Measurements from ENCODE around the gene PCDH9.

DNA sequence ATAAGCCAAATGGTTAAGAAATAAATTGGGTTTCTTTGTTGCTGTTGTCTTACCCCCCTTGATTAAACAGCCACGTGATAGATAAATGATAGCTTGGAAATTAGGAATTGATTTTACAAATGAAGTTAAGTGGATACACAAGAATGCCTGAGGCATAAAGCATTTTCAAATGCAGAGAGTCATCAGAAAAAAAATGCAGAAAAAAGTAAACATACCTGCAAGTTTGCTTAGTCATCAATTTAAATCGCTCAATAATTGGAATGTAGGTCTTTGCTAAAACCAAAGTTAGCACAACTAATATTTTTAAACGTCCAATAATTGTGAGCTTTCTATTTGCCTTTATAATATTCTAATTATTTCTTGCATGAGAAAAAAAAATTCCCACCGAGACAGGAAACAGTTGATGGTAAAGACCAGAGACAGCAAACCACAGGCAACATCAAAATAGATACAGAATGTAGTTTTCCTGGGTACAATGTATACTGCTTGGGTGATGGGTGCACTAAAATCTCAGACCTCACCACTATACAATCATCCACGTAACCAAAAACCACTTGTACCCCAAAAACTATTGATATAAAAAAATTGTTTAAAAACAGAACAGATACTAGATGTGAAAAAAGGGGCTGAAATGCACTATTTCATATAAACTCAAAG, 924.0 kb downstream of the PCDH9 start:
- TF ChIP-seq, protein P1, sequence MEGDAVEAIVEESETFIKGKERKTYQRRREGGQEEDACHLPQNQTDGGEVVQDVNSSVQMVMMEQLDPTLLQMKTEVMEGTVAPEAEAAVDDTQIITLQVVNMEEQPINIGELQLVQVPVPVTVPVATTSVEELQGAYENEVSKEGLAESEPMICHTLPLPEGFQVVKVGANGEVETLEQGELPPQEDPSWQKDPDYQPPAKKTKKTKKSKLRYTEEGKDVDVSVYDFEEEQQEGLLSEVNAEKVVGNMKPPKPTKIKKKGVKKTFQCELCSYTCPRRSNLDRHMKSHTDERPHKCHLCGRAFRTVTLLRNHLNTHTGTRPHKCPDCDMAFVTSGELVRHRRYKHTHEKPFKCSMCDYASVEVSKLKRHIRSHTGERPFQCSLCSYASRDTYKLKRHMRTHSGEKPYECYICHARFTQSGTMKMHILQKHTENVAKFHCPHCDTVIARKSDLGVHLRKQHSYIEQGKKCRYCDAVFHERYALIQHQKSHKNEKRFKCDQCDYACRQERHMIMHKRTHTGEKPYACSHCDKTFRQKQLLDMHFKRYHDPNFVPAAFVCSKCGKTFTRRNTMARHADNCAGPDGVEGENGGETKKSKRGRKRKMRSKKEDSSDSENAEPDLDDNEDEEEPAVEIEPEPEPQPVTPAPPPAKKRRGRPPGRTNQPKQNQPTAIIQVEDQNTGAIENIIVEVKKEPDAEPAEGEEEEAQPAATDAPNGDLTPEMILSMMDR (IDR thresholded peaks at IDR 0.05): no peak
- TF ChIP-seq REST (IDR thresholded peaks at IDR 0.05; ENCODE audit: insufficient read depth in 1 of 2, low read depth in 2 of 2, low read length in 1 of 2) (no peak), POLR2AphosphoS5 (IDR thresholded peaks at IDR 0.05; ENCODE audit: low read depth, low read length) (no peak)
